Tongue (tissue), 2 donors: ENCODE measurements around the gene UBXN6. TPM values are rescaled to one million over a fixed set of nuclear protein-coding genes. Genes with fewer than 3 reads are reported as not detected.
A peak's percentile ranks its signal among the peaks of the same experiment; 100 is the strongest.

Experiments
- DNase-seq: peaks from one replicate; pipeline ENCODE4 v3.0.0-alpha.2; 2015
- total RNA-seq: library from RNA; depleted of rRNA; stranded (reverse); fragments of >200 nt; gene quantifications from one replicate; pipeline ENCODE4 v1.2.3, GENCODE V29; 2014

Gene UBXN6
- total RNA-seq, 1 donor from 2014 or later: 92.2 TPM

DNA sequence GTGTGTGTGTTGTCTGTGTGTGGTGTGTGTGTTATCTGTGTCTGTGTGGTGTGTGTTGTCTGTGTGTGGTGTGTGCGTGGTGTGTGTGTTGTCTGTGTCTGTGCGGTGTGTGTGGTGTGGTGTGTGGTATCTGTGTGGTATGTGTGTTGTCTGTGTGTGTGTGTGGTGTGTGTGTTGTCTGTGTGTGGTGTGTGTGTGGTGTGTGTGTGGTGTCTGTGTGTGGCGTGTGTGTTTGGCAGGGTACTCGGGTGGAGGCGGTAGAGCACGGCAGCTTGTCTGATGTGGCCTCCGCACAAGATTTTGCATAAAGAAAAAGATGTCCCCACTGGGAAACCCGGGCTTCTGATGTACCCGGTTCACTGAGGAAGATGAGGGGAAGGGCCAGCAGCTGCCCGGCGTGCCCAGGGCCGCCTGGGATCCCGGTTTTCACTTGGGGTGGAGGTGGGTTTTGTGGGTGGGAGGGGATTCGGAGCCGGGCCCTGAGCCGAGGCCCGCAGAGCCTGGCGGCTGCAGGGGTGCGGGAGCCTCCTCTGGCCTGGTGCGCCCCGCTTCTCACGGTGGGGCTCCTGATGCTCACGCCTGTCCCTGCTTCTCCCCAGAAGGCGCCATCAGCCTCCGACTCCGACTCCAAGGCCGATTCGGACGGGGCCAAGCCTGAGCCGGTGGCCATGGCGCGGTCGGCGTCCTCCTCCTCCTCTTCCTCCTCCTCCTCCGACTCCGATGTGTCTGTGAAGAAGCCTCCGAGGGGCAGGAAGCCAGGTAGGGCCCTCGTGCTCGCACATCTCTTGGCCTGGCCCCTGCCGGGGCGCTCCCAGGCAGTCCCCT is 35.7 kb upstream of the UBXN6 start:
- DNase-seq: no peak

DNA sequence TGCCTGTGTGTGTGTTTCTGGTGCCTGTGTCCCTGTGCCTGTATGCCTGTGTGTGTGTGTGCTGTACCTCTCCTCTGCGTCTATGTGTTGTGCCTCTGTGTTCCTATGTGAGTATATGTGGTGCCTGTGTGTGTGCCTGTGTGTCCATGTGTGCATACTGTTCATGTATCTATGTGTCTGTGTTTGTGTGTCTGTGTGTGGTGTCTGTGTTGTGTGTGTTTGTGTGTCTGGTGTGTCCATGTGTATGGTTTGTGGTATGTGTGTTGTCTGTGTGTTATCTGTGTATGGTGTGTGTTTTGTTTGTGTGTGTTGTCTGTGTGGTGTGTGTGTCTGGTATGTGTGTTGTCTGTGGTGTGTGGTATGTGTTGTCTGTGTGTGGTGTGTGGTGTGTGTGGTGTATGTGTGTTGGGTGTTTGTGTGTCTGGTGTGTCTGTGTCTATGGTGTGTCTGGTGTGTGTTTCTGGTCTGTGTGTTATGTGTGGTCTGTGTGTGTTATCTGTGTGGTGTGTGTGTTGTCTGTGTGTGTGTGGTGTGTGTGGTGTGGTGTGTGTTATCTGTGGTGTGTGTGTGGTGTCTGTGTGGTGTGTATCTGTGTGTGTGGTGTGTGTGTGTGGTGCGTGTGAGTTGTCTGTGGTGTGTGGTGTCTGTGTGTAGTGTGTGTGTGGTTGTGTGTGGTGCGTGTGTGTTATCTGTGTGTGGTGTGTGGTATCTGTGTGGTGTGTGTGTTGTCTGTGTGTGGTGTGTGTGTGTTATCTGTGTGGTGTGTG is 34.9 kb upstream of the UBXN6 start:
- DNase-seq: no peak

DNA sequence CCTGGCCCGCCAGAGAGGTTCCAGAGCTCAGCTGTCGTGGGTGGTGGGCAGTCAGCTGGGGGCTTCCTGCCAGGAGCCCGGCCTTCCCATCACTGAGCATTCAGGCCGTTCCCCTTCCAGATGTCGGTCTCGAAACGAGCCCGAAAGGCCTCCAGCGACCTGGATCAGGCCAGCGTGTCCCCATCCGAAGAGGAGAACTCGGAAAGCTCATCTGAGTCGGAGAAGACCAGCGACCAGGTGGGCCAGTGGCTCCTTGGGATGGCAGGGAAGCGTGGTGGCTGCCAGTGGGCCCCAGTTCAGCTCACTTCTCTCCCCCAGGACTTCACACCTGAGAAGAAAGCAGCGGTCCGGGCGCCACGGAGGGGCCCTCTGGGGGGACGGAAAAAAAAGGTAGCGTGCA is 33.9 kb upstream of the UBXN6 start:
- DNase-seq: no peak

DNA sequence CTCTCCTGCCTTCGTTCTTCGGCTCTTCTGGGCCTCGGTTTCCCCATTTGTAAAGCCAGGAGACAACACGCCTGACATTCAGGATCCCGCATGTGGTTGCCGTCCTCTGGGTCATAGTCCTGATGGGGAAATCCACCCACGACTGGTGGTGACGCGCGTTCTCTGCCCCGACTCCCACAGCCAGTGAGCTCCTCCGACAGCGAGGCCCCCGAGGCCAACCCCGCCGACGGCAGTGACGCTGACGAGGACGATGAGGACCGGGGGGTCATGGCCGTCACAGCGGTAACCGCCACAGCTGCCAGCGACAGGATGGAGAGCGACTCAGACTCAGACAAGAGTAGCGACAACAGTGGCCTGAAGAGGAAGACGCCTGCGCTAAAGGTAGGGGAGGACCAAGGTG is 30.9 kb upstream of the UBXN6 start:
- no peak for DNase-seq

DNA sequence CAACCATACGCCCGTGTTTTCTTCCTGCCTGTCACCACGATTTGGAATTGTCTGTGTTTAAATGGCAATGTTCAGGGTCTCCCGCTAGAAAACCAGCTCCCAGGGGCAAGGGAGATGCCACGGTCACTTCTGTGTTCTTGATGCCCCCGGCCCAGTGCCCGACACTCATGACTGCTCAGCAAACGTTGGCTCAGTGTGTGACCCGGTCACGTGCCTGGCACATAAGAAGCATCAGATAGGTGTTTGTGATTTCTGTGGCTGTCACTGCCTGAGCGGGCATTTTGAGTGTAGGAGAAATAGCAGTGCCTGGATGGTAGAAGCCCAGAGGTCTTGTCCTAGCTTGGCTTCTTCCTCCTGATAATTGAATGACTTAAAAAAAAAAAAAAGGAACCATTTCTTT is 30.0 kb upstream of the UBXN6 start:
- DNase-seq: no peak

DNA sequence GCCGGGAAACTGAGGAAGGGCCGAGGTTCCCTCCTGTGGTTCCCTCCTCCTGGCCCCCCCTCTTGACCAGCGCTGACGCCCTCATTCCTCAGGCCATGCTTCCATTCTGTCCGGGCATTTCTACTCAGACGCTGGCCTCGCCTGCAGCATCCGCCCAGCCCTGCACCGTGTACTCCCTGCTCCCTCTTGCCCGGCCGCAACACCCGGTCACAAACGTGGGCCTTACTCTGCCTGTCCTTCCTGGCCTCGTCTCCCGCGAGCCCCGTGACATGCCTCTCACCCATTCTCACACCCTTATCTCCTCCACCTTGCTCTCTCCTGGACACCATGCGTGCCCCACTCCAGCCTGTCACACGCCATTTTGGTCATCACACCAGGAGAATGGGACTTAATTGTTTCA is 25.8 kb upstream of the UBXN6 start:
- DNase-seq: no peak

DNA sequence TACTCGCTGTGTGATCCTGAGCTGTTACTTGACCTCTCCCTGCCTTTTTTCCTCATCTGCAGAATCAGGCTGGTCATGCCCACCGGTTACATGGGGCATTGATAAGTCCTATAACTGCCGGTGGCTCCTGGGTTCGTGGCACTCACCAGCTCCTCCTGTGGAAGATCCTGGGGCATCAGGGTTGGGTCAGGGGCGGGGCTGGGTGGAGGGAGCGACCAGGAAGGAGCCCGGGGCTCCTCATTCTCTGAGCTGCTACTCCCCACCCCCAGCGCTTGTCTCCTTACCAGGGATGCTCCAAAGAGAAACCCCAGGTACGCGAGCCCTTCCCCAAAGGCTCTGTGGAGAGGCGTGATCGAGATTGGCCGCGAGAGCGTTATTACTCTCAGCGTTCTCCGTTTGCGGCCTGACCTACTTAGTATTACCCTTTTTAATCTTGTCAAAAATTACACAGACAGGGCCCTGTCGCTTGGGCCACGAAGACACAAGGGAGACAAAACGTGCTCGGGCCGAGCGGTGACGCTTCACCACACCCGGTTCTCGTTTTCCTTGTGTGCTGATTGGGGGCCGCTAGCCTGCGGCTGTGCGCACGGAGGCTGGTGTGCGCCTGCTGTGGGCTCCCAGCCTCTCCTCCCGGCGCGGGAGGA is 25.2 kb upstream of the UBXN6 start:
- DNase-seq: no peak

DNA sequence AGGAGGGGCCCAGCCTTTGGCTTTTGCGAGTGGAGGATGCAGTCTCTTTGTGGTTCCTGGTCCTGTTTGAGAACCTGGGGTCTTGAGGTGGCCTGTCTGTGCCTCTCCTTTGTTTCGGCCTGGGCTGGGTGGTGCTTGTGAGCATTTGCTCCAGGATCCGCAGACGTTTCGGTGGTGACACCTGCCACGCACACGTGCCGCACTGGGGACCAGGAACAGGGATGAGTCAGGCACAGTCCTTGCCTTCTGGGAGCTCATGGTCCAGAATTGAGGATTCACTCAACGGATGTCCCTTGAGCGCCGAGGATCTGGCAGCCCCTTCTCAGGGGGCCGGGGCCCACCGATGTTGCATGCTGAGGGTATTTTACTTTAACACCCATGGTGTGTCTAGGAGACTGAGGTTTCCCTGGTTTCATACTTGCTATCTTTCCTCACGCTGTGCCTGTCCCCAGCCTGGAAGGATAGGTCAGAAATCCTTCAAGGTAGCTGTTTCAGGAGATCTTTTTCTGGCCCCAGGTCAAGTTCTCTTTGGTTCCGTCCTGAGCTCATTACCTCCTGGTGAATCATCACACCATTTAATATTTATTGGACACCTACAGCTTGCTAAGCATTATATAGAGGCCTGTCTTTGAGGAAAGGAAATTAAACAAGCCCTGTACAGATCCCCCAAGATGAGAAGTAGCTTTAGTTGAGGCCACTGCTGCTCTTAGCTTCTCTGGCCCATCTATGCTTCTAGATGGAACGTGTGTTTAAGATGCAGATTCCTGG is 19.6 kb upstream of the UBXN6 start:
- no peak for DNase-seq

DNA sequence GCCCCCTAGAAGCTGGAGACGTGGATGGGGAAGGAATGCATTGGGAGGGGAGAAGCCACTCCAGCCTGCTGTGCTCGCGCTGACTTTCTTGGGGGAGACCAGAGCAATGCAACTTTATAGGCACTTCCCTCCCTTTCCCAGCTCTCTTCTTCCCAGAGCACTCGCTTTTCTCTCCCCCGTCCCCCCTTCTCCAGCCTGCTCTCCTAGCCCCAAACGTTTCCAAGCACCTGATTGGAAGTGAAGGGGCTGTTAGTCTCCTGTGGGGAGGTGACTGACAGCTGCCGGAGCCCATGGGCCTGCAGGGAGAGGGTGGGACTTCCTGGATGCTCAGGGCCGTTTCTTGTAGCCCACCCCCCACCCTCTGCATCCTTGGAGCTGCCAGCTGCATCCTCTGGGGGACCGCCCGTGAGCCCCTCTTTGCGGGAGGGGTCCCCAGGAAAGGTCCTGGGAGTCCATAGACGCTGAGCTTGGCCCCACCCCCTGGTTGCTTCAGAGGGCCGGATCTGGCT is 17.0 kb upstream of the UBXN6 start:
- peak; percentile 81 for DNase-seq

DNA sequence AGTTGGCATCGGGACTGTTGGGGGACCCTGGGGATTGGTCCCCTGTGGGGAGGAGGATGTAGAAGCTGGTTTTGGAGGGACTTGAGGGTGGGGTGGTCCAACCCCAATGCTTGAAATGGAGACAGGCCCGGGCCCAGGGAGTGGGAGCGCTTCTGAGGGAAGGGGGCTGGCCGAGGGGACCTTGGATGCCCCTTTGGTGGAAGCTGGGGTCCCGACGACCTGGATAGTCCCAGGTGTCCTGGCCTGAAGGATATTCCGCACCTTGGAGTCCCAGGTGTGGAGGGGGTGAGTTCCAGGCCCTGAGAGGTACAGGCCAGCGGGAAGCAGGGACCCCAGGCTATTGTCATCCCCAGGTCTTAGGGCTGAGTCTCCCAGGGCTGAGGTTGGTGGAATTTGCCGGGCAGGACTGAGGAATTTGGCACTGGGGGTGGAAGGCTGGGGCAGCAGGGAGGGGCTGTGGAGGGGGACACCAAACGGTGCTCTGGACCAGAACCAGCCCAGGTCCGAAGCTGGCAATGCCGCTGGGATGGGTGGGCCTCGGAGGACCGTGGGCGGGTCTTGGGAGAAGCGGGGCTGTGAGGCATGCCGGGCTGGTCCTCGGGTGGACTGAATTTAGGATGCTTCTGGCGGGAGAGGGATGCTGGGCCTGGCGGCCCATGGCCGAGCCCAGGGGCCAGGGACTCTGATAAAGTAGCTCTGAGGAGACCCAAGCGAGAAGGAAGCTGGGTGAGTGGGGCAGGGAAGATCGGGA is 16.3 kb upstream of the UBXN6 start:
- no peak for DNase-seq

DNA sequence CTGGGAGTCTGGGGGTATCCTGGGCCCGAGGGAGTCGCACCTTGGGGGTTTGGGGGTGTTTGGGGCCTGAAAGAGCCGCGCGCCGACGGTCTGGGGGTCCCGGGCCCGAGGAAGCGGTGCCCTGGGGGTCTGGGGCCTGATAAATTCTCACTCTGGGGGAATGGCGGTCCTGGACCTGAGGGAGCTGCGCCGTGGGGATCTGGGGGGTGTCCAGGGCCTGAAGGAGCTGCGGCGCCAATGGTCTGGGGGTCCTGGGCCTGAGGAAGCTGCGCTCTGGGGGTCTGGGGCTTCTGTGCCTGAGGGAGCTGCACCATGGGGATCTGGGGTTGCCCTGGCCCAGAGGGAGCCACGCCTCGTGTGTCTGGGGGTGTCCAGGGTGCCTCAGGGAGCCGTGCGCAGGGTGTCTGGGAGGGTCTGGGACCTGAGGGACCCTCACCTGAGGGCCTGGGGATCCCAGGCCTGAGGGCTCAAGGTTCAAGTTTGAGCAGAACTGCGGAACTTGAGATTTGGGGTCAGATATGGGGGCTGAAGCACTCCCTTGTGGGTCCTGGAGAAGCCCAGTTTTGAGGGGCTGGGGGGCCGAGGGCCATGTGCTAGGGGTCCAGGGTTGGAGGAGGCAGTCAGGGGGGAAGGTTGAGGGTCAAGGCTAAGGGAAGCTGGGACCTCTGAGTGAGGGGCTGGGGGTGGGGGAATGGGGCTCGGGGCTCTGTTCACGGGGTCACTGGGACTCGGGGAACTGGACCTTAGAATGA is 15.6 kb upstream of the UBXN6 start:
- DNase-seq: no peak

DNA sequence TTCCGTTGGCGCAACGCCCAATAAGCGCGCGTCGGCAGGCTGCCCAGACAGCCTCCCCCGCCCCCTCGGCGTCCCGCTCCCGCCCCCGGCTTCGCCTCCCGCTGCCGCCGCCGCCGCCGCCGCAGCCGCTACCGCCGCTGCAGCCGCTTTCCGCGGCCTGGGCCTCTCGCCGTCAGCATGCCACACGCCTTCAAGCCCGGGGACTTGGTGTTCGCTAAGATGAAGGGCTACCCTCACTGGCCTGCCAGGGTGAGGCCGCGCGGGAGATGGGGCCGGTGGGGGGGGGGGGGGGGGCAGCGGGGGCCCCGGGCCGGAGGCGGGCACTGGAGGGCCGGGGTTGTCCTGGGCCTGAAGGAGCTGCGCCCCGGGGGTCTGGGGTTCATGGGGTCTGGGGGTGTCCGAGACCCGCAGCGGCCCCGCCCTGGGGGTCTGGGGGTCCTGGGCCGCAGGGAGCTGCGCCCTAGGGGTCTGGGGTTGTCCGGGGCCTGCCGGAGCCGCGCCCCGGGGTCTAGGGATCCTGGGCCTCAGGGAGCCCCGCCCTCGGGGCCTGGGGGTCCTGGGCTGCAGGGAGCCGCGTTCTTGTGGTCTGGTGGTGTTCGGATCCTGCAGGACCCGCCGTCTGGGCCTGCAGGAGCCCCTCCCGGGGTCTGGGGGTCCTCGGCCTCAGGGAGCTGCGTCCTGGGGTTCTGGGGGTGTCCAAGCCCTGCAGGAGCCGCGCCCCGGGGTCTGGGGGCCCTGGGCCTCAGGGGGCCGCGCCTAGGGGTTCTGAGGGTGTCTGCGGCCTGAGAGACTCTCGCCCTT is 14.8 kb upstream of the UBXN6 start, which contains the start of gene HDGFL2:
Gene HDGFL2, plus strand, starts transcription at position 124 of the 801 bp plus-strand sequence. Its CDS starts 54 bp downstream, at position 178.
- no peak for DNase-seq

DNA sequence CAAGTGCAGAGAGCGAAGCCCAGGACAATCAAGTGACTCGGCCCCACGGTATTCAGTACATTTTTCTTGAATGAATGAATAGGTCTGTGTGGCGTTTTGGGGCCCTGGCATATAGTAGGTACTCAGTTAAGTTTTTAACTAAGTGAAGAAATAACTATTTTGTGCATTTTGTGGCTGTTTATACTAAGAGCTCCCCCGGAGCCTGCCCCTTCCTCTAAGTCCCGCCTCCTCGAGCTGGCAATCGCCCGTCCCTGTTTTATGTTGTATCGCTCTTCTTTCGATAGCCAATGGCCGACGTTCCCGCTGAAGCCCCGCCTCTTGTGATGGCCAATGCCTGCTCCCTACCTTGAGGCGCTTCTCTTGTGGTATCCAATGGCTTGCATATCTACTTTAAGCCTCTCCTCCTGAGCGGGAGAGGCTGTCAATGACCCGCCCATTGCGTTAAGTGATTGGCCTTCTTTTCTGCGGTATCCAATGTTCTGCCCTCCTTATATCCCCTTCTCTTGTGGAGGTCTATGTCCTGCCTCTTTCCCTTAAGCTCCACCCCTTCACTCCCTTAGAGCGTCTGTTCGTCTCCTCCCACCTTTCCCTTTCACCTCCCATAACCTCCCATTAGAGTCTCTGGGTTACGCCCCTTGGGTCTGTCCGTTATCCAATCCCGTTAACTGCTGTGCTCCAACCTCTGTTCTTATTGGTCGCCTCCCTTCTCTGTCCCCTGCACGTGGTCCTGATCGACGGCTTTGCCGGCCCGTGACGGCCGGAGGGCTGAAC is 14.0 kb upstream of the UBXN6 start:
- peak; percentile 100 for DNase-seq

DNA sequence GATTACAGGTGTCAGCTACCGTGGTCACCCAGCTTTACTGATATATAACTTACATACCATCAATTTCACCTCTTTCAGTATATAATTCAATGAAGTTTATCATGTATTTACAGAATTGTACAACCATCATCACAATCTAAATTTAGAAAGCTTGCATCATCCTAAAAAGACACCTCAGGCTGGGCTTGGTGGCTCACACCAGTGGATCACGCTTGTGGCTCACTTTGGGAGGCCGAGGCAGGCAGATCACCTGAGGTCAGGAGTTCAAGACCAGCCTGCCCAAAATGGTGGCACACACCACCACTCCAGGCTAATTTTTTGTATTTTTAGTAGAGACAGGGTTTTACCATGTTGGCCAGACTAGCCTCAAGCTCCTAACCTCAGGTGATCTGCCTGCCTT is 10.2 kb upstream of the UBXN6 start:
- no peak for DNase-seq

DNA sequence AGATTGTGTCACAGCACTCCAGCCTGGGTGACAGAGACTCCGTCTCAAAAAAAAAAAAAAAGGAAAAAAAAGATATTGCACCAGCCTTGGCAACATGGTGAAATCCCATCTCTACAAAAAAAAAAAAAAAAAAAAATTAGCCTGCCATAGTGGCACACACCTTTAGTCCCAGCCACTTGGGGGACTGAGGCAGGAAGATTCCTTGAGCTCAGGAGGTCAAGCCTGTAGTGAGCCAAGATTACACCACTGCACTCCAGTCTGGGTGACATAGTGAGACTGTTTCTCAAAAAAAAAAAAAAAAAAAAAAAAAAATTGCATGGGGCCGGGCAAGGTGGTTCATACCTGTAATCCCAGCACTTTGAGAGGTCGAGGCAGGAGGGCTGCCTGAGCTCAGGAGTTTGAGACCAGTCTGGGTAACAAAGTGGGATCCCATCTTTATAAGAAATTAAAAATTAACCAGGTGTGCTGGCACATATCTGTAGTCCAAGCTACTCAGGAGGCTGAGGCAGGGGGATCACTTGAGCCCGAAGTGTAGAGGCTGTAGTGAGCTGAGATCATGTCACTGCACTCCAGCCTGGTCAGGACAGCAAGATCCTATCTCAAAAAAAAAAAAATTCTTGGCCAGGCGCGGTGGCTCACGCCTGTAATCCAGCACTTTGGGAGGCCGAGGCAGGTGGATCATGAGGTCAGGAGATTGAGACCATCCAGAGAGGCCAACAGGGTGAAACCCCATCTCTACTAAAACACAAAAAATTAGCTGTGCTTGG is 7.4 kb upstream of the UBXN6 start:
- no peak for DNase-seq

DNA sequence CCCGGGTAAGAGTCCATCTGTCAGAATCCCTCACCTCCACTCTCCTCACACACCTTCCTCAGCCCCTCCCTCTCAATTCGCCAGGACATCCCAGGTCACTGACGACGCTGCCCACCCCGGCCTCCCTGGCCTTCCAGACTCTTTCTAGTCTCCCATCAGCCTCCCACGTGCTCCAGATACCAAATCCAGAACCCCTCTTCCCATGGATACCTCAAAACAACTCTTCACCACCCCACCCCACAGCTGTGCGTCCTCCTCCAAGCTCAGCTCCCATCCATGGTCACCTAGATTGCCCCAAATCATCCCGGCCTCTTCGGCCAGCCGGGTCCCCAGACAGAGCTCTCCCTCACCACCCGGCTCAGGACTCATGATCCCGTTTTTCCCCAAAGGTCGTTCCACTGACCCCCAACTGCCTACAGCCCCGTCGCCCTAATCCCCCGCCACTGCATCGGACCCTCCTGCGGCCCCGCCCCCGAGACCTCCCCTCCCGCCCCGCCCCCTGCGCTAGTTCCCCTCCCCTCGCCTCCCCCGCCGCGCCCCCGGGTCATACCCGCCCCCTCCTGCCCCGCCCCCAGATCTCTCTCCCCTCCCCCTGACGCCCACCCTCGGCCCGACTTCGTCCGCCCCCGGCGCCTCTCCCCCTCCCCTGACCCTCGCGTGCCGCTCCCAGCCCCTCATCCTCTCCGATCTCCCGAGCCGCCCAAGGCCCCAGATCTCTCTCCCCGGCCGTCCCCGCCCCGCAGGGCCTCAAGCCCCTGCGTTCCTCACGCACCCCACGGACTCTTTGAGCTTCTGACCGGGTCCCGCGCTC is 546 bp downstream of the UBXN6 start:
- DNase-seq: peak; percentile 90

DNA sequence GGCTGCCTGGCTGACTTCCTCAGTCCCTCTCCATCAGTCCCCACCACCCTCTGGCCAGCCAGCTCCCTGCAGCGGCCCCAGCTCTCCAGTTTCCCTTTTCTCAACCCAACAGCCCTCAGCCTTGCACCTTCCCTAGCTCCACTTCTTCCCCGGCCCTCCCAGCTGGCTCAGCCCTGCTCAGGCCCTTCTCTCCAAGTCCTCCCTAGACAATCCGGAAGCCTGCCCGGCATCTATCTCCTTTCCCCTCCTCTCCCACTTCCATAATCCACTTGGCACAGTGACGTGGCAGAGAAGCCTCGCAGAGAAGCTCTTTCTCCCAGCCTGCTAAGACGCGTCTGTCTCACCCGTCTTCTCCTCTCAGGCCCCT is 1.1 kb downstream of the UBXN6 start:
- DNase-seq: peak; percentile 85
